Measurements from ENCODE around the gene FBXL17. TPM values are rescaled to one million over a fixed set of nuclear protein-coding genes. Genes with fewer than 3 reads are reported as not detected.
"Not testable (repeated sequence)": the region's sequence is repeated elsewhere in the genome, so short reads cannot be mapped to it uniquely, and the experiment has no call there.

The FBXL17 gene
- total RNA-seq, 1 donor from 2014 or later = 27.1 TPM

DNA sequence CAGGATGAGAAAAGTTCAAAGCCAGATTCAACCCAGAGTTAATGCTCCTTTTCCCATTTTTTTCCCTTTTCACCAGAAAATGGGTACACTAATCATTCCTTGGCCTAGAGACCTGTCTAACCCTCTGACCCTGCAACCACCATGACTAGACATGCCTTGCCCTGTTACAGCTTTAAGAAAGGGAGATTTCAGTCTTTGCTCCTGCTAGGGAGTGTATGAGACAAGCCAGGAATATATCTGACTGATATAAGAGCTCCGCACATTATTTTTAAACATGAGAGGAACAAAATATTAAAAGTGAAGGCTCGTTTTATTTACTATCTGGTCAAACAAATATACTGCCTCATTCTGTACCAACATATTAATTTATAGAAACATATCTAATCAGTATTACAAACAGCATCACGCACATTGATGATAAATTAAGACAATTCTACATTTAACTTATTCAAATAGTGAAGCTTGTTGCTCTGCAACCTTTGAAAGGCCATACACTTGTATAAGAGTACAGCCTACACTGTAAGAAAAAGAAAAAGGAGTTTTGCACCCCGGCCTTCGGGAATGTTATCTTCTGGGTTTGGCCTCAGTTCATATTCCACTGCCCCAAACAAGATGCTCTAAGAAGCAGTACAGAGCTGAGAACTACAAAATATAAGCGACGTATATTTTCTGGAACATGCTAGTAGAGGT, 132.7 kb downstream of the FBXL17 start:
- no peak for DNase-seq (ENCODE audit: low spot score)

DNA sequence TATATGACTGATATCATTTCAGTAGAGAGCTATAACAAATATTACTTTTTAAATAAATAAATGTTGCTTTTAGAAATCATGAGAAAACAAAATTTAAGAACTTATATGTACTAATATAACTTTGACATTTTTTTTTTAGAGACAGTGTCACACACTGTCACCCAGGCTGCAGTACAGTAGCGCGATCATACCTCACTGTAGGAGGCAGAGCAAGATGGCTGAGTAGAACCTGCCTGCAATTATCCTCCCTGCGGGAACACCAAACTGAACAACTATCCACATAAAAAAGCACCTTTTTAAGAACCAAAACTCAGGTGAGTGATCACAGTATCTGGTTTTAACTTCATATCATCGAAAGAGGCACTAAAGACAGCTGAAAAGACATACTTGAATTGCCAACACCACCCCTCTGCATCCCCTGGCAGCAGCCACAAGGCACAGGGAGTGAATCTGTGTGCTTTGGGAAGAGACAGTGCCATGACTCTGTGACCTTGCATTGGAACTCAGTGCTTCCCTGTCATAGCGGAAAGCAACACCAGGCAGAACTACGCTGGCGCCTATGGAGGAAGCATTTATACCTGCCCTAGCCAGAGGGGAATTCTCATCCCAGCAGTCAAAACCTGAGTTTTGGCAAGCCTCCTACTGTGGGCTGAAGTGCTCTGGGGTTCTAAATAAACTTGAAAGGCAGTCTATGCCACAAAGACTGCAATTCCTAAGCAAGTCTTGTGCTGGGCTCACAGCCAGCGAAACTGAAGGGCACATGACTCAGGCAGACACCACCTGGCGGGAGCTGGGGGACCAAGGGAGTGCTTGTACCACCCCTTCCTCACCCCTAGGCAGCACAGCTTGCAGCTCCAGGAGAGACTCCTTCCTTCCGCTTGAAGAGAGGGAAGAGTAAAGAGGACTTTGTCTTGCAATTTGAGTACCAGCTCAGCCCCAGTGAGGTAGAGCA, 142.7 kb downstream of the FBXL17 start:
- DNase-seq (ENCODE audit: low spot score) = no peak

DNA sequence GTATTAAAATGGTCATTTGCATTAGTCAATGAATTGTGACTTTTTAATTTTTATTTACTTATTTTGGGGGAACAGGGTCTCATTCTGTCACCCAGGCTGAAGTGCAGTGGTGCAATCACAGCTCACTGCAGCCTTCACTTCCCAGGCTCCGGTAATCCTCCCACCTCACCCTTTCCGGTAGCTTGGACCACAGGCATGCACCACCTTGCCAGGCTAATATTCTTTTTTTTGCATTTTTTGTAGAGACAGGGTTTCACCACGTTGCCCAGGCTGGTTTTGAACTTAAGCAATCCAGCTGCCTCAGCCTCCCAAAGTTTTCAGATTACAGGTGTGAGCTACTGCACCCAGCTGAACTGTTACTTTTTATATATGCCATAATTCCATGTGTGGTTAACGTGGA, 143.4 kb downstream of the FBXL17 start:
- DNase-seq (ENCODE audit: low spot score) = no peak

DNA sequence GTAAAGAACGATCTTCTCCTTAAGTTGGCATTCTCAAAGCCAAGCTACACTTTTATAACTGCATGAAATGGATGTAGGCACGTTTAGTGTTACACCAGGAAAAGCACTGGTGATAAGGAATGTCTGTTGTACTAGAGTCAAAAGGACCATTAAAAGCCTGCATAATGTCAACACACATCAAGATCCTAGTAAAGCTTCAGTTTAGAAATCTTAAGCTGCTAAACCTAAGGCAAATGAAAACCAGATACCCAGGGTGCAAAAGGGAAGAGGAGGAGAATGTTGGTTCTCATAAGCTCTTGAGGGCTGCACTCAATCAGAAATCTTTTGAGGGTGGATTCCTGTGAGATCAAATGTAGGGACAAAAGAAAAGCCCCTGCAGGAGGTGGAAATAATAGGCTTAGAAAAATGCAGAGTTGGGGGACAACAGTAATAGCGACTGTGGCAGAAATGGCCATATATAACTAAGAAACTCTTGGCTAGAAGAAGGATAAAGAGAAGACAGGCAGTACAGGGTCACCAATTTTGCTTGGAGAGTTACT, 148.2 kb downstream of the FBXL17 start:
- no peak for DNase-seq (ENCODE audit: low spot score)

DNA sequence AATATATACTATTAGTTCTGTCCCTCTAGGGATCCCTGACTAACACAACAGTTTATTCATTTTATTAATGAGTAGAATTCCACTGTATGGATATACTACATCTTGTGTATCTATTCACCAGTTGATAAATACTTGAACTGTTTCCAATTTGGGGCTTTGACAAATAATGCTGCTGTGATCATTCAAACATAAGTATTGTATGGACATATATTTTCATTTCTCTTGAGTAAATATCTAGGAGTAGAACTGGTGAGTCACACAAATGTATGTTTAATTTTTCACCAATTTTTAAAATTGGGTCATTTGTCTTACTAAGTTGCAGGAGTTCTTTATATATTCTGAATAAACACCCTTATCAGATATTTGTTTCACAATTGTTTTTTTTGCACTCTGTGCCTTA, 149.1 kb downstream of the FBXL17 start:
- no peak for DNase-seq (ENCODE audit: low spot score)

DNA sequence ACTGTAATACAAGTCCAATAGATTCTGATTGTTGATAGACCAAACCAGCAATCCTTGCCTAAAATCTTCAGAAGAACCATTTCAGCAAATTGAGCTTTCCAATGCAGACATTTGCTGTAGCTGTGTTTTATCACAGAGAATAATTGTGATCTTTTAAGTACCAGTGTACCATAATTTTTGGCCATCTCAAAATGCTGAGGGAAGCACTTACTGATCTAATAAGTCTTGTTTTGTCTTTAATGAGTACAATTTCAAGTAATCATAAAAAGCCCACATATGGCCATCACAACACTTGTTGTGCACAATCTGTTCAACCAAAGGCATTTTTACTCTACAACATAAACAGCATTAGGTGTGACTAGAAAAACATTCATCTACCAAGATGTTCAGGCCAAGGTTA, 159.9 kb downstream of the FBXL17 start:
- no peak for DNase-seq (ENCODE audit: low spot score)

DNA sequence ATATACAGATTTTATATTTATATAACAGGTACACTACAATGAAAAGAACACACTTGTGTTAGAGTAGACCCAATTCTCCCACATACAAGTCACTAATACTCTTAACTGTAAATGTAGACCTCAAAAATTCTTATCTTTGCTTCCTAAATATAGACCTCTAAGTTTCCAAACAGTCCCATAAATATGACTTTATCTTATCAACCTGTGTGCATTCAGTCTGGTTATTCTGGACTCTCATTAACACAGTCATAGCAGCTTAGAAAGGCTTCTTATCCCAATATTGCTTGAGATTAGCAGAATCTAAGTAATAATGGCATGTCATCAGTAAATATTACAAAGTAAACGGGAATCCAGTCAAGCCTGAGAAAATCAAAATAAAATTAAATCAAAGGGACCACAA, 161.1 kb downstream of the FBXL17 start:
- DNase-seq (ENCODE audit: low spot score) = no peak

DNA sequence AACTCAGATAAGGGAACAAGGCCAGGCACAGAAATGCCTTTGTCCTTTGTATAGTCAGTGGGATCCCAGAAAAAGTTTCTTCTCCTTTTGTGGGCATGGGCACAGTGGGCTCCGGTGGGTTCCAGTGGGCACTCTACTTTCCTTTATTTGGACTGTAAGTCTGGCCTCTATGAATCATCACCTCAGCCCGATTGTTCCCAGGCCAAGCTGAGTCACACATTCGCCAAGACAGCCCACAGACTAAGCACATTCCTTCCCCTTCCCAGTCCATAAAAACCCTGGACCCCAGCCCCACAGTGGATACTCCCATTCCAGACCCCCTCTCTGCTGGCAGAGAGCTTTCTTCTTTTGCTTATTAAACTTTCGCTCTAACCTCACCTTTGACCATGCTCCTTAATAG, 165.0 kb downstream of the FBXL17 start:
- DNase-seq (ENCODE audit: low spot score) = no peak

DNA sequence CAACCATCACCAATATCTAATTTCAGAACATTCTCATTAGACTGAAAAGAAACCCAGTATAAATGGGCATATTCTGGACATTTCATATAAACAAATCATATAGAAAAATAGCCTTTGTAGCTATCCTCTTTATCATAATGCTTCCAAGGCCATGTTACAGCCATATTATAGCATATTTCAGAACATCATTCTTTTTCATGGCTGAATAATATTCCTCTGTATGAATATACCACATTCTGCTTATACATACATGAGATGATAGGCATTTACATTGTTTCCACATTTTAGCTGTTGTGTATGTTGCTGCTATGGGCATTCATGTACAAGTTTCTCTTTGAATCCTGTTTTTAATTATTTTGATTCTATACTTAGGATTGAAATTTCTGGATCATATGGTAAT, 167.0 kb downstream of the FBXL17 start:
- DNase-seq (ENCODE audit: low spot score) = no peak

DNA sequence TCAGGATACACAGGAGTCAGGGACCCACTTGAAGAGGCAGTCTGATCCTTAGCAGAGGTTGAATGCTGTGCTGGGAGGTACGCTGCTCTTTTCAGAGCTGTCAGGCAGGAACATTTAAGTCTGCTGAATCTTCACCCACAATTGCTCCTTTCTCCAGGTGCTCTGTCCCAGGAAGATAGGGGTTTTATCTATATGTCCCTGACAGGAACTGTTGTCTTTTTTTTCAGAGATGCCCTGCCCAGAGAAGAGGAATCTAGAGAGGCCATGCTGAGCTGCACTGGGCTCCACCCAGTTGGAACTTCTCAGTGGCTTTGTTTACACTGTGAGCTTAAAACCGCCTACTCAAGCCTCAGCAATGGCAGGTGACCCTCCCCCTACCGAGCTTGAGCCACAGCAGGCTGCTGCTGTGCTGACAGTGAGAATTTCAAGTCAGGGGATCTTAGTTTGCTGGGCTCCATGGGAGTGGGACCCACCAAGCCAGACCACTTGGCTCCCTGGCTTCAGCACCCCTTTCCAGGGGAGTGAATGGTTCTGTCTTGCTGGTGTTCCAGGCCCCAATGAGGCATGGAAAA, 169.0 kb downstream of the FBXL17 start:
- no peak for DNase-seq (ENCODE audit: low spot score)

DNA sequence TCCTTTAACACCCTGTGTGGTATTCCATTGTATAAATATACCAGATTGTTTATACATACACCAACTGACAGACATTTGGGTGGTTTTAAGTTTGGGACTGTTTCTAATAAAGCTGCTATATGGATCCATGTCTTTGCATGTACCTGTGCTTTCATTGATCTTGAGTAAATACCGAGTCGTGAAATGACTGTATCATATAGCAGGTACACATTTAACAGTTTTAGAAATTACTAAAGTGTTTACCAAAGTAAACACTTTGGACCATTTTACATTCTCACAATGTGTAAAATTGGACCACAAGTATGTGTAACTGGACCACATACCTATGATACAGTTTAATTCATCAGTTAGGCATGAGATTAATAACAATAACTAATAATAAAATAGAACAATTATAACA, 175.2 kb downstream of the FBXL17 start:
- DNase-seq (ENCODE audit: low spot score) = no peak

DNA sequence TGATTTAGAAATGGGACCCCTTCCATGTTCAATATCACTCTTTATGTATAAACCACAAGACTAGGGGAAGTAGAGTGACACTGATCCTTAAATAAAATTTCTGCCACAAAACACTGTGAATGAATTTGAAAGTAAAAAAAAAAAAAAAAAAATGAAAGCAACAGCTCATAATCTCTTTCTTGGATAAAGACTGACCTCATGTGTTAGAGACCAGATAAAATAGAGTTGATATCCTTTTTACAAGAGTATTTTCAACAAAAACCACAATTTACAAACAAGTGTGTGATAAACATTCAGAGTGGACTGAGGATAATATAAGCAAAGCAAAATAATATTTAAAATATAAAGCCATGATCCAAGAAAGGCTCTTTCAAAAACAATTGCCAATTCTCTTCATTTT, 180.2 kb downstream of the FBXL17 start:
- no peak for DNase-seq (ENCODE audit: low spot score)

DNA sequence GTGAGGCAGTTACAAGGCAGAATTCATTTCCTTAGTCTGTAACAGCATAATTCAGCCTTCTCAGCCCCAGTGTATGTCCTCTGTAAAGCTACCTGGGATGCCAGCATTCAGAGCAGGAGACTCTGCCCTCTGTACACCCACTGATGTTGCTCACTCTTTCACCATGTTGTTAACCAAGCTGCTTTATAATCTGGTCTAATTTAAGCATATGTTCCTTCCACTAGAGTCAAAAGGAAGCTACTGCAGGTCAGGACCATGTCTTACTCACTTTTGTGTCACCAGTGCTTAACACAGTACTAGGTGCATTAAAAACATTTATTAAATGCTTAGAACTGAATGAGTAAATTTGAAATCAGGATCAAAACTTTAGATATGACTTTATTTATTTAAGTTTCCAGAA, 185.6 kb downstream of the FBXL17 start:
- DNase-seq (ENCODE audit: low spot score) = no peak

DNA sequence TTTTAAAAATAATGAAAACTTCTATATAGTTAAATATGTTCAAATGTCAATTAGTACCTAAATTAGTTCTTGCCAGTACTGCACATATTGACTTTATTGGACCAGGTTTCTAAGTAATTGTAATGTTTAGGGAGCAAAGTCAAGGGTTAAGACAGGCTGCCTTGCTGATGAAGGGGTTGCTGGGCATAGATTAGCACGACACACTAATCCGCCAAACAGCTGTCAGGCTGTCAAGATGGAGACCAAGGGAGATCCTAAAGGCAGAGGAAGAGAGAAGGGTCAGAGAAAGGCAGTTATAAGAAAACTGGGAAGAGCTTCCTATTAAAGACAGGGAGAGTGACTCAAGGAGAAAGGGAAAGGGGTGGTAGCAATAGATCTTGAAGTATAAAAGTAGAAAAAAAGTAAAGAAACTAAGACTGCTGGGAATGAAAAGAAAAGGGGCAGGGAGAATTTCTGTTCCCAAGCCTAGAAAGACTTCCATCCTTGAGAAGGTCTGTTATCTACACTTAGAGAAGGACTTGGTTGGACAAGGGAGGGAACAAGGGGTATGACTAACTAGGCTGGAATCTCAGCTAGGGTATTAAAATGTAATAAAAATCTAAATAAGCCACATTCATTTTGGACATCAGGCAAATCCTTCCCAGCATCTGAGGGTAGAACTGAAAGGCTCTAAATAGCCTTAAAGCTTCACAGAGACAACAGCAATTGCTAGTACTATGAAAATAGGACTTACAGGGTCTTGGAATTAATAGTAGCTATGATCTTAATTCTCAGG, 188.7 kb downstream of the FBXL17 start:
- DNase-seq (ENCODE audit: low spot score) = no peak

DNA sequence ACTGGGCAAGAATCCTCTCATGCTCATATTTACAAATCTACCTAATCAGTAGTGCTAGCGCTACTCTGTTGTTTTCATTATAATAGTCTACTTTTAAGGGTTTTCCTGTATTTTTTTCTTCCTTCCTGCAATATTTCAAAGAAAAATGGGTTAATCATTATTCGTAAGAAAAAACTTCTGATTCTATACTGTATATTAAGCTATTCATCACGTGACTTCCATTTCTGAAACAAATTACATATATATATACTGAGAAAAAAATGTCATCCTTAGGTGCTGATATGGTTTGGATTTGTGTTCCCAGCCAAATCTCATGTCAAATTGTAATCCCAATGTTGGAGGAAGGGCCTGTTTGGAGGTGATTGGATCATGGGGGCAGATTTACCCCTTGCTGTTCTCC, 197.0 kb downstream of the FBXL17 start:
- no peak for DNase-seq (ENCODE audit: low spot score)

DNA sequence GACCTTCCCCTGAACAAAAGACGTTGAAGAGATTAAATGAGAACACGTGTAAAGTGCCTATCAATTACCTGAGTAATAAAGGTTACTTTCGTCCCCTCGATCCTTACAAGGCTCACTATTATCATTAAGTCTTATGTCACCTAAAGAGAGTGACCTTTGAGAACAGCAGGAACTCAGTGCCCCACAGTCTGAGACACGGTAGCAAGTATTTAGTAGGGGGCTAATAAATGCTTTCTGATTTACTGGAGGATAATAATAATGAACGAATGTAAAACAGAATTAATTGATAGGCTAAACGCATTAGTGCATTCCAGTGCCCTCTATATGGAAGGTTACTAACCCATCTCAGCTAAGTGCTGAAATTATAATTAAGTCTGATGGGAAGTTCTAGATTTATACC, 199.9 kb downstream of the FBXL17 start:
- DNase-seq (ENCODE audit: low spot score) = no peak

DNA sequence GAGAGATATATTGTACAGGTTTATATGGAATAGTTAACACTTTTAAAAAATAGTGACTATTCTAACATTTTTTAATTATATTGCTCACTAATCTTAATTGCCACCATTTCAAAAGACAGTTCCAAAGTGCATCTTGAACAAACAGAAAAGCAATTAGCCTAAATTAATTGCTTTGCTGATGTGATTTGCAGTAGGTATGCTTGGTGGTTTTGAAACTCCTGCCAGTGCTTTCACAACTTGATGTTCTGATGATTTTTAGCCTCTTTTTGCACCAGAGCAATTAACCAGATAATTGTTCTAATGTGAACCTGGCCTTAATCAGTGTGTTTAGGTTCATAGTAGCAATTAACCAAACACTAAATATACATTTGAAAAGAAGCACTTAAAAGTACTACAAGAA, 207.6 kb downstream of the FBXL17 start:
- no peak for DNase-seq (ENCODE audit: low spot score)

DNA sequence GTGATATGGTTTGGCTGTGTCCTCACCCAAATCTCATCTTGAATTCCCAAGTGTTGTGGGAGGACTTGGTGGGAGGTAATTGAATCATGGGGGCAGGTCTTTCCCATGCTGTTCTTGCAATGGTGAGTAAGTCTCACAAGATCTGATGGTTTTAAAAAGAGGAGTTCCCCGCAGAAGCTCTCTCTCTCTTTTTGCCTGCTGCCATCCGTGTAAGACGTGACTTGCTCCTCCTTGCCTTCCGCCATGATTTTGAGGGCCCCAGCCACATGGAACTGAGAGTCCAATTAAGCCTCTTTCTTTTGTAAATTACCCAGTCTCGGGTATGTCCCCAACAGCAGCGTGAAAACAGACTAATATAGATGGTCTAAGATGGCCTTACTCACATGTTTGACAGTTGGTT, 210.1 kb downstream of the FBXL17 start:
- DNase-seq (ENCODE audit: low spot score) = no peak

DNA sequence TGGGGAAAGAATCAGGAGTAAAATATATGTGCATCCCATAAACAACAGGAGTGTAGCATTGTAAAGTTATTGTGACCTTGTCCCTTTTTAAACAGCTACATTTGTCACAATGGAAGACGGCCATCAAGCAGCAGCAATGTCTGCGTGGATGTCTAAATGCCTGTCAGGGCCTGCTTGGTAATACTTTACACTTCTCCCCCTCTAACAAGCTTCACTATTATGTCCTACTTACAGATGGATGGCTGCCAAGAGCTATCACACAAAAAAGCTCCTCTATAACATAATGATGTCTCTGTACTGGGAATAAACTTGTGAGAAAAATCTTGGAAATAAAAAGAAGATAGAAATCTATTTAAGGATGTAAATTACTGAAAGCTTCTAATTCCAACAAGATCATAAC, 213.0 kb downstream of the FBXL17 start:
- DNase-seq (ENCODE audit: low spot score) = no peak

DNA sequence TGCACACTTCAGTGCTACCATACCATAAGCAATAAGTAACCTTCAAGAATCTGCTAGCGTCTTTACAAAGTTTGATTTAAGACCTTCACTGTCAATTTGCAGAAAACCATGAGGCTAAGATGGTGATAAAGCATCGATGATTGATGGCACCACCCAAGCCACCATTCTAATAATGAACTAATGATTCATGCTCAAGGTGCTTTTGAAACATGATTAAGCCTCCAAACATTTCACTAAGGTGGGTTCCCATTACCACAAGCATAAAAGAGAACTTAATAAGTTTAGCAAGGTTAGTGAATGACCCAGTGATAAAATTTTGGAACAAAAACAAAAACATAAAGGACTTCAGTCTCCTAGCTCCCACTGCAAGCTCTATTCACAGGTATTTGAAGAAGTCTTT, 214.7 kb downstream of the FBXL17 start:
- DNase-seq (ENCODE audit: low spot score) = no peak

DNA sequence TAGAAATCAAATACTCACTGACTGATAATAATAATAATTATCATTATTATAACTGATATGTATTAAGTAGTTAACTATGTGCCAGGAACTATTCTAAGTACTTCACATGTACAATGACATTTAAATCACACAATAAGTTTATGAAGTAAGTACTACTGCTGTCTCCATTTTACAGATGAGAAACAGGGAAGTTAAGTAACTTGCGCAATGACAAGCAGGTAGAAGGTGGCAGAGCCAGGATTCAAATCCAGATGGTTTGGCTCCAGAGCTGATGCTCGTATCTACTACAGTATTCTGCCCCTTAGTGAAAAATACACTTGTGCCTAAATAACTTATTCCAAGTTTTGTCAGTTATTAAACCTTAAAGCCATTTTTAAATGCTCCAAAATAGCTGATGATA, 217.3 kb downstream of the FBXL17 start:
- no peak for DNase-seq (ENCODE audit: low spot score)

DNA sequence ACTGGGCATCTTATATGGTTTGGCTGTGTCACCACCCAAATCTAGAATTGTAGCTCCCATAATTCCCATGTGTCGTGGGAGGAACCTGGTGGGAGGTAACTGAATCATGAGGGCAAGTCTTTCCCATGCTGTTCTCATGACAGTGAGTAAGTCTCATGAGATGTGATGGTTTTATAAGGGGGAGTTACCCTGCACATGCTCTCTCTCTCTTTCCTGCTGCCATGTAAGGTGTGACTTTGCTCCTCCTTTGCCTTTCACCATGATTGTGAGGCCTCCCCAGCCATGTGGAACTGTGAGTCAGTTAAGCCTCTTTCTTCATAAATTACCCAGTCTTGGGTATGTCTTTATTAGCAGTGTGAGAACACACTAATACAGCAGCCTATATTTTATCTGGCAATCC, 229.0 kb downstream of the FBXL17 start:
- DNase-seq (ENCODE audit: low spot score) = not testable (repeated sequence)
